Sigmoid colon (tissue), 7 donors: ENCODE data around the gene GABPB2. TPM values are rescaled to one million over a fixed set of nuclear protein-coding genes. Genes with fewer than 3 reads are reported as not detected.

Experiments
- DNase-seq: peaks from one replicate; pipeline ENCODE4 v3.0.0-alpha.2; 2019
- H3K27ac ChIP-seq, 4 donors: fragments of 200-600 bp; sonication (generic); one replicate each; pipeline ENCODE4 v1.5.1; 2016 to 2019; ENCODE audit warnings: mild to moderate bottlenecking in 1 of 4
- H3K27me3 ChIP-seq, 3 donors: fragments of 200-600 bp; sonication (generic); one replicate each; pipeline ENCODE4 v1.5.1; 2019; ENCODE audit warnings: mild to moderate bottlenecking in 1 of 3
- H3K36me3 ChIP-seq, 4 donors: fragments of 200-600 bp; sonication (generic); one replicate each; pipeline ENCODE4 v1.5.1; 2016 to 2019
- H3K4me1 ChIP-seq, 4 donors: fragments of 200-600 bp; sonication (generic); one replicate each; pipeline ENCODE4 v1.5.1; 2017 to 2019
- H3K4me3 ChIP-seq, 4 donors: fragments of 200-600 bp; sonication (generic); one replicate each; pipeline ENCODE4 v1.5.1; 2017 to 2019; ENCODE audit warnings: mild to moderate bottlenecking in 2 of 4, moderate library complexity in 1 of 4
- H3K9me3 ChIP-seq, 4 donors: fragments of 200-600 bp in 3 of 4; sonication (generic) in 3 of 4; one replicate each; pipeline versions ENCODE4 v1.5.1 to v1.6.1; 2013 to 2019
- CTCF ChIP-seq, 4 experiments: fragments of 450-650 bp in 3 of 4; fragments of 200-600 bp in 1 of 4; IDR thresholded peaks; one replicate each; pipeline ENCODE4 v1.5.1; 2016 to 2019; ENCODE audit warnings: antibody characterized with exemption in 4 of 4, mild to moderate bottlenecking in 3 of 4, moderate library complexity in 2 of 4
- EP300 ChIP-seq, 4 donors: sonication (generic); formaldehyde crosslinking; IDR thresholded peaks; one replicate each; pipeline ENCODE4 v1.6.1; 2017; ENCODE audit warnings: antibody characterized with exemption in 4 of 4
- POLR2A ChIP-seq, 2 donors: fragments of 450-650 bp; IDR thresholded peaks; one replicate each; pipeline ENCODE4 v1.6.1; 2016; ENCODE audit warnings: antibody characterized with exemption in 2 of 2, mild to moderate bottlenecking in 2 of 2, moderate library complexity in 2 of 2
- POLR2AphosphoS5 ChIP-seq, 4 donors: sonication (generic); formaldehyde crosslinking; IDR thresholded peaks; one replicate each; pipeline ENCODE4 v1.6.1; 2017; ENCODE audit warnings: antibody characterized with exemption in 4 of 4
- WGBS, 2 donors: extraction: QIAGEN DNeasy Blood & Tissue Kit; methylation state at CpG; one replicate each; pipeline ENCODE4 v1.1.7; 2013; 5-methylcytosine and 5-hydroxymethylcytosine counted together
- intact Hi-C: fragments of 100-400 bp; cut with DNase I; formaldehyde crosslinking; loops from one replicate; pipeline ENCODE4 v1.15.1; 2023
- polyA plus RNA-seq, 3 donors: library from polyadenylated mRNA; stranded (reverse); fragments of 200-250 nt; gene quantifications; one replicate each; pipeline ENCODE4 v1.2.3, GENCODE V29; 2013
- total RNA-seq, 4 donors: library from RNA; depleted of rRNA; stranded (reverse); fragments of >200 nt; gene quantifications; one replicate each; pipeline ENCODE4 v1.1.0, GENCODE V29; 2016
- donor health status: healthy with polysubstance abuse.
- donor health status: Bipolar disorder and iron deficiency.
- donor health status: healthy.

Gene GABPB2
- total and polyA plus RNA-seq, 7 donors, result 3.6 to 27.0 (median 20.6) TPM

GRCh38 chr1:151061704-151062103 is 8.9 kb upstream of the GABPB2 start:
- H3K4me3 ChIP-seq, result no peak overlapping the region
- 84 to 92% methylated on average over 2 of the region's 2 CpGs for WGBS, 2 donors
- no peaks in the 10 kb centered on the region for H3K36me3 ChIP-seq
- H3K27me3 ChIP-seq, result no peaks in the 10 kb centered on the region
- peak overlapping the region in 1 of 4 donors; percentile 97 for H3K27ac ChIP-seq
- H3K4me1 ChIP-seq, result peaks cover 0 to 37% (median 25%) of the 10 kb centered on the region in 4 donors
- intact Hi-C loops, result no loop called here
- TF ChIP-seq EP300 (IDR thresholded peaks at IDR 0.05), result no peak
- TF ChIP-seq CTCF (IDR thresholded peaks at IDR 0.05), result no peak
- TF ChIP-seq POLR2A (IDR thresholded peaks at IDR 0.05), result no peak
- no peak for TF ChIP-seq POLR2AphosphoS5 (IDR thresholded peaks at IDR 0.05)
- H3K9me3 ChIP-seq, result no peaks in the 10 kb centered on the region
- DNase-seq, result no peak

- H3K36me3 ChIP-seq, result no peaks in the 10 kb centered on the region
- H3K4me1 ChIP-seq, result peaks cover 0 to 26% (median 14%) of the 10 kb centered on the region in 4 donors
- no peak for TF ChIP-seq POLR2AphosphoS5 (IDR thresholded peaks at IDR 0.05)
- TF ChIP-seq POLR2A (IDR thresholded peaks at IDR 0.05), result no peak
- TF ChIP-seq EP300 (IDR thresholded peaks at IDR 0.05), result no peak
- TF ChIP-seq CTCF (IDR thresholded peaks at IDR 0.05), result no peak
- H3K27ac ChIP-seq, result peak overlapping the region in 1 of 4 donors; percentile 41
- intact Hi-C loops, result no loop called here
- peak; percentile 11 for DNase-seq
- H3K27me3 ChIP-seq, result no peaks in the 10 kb centered on the region
- H3K4me3 ChIP-seq, result no peak overlapping the region
- WGBS, 2 donors, result 79 to 88% methylated on average over 3 of the region's 3 CpGs
- no peaks in the 10 kb centered on the region for H3K9me3 ChIP-seq
Measured at GRCh38 chr1:151062741-151063371, 7.7 kb upstream of the GABPB2 start.

- intact Hi-C loops, result no loop called here
- no peaks in the 10 kb centered on the region for H3K9me3 ChIP-seq
- no peak overlapping the region for H3K27ac ChIP-seq
Measured at GRCh38 chr1:151065089-151065645, 5.4 kb upstream of the GABPB2 start.

GRCh38 chr1:151067185-151067584 is 3.4 kb upstream of the GABPB2 start:
- Histone ChIP-seq H3K27ac (no peak overlapping the region), H3K36me3 (no peaks in the 10 kb centered on the region), H3K4me1 (peaks cover 0 to 21% (median 14%) of the 10 kb centered on the region in 4 donors), H3K27me3 (no peaks in the 10 kb centered on the region), H3K4me3 (no peak overlapping the region), H3K9me3 (no peaks in the 10 kb centered on the region)
- TF ChIP-seq POLR2AphosphoS5 (IDR thresholded peaks at IDR 0.05) (no peak), POLR2A (IDR thresholded peaks at IDR 0.05) (no peak), CTCF (IDR thresholded peaks at IDR 0.05) (no peak), EP300 (IDR thresholded peaks at IDR 0.05) (no peak)
- WGBS, 2 donors, result 94% methylated on average over 4 of the region's 4 CpGs
- intact Hi-C loops, result no loop called here
- peak; percentile 25 for DNase-seq

More at GRCh38 chr1:151065089-151065645, 5.4 kb upstream of the GABPB2 start:
- Histone ChIP-seq H3K4me3 (no peak overlapping the region), H3K36me3 (no peaks in the 10 kb centered on the region), H3K4me1 (peaks cover 0 to 22% (median 12%) of the 10 kb centered on the region in 4 donors), H3K27me3 (no peaks in the 10 kb centered on the region)
- DNase-seq, result no peak
- TF ChIP-seq EP300 (IDR thresholded peaks at IDR 0.05) (no peak), POLR2AphosphoS5 (IDR thresholded peaks at IDR 0.05) (no peak), POLR2A (IDR thresholded peaks at IDR 0.05) (no peak), CTCF (IDR thresholded peaks at IDR 0.05) (no peak)
